ENCODE measurements around the gene CD4.
A peak's percentile ranks its signal among the peaks of the same experiment; 100 is the strongest.

CD4 gene

GRCh38 chr12:6863586-6864321, 74.4 kb downstream of the CD4 start:
- TF ChIP-seq CTCF (IDR thresholded peaks at IDR 0.05) = no peak

GRCh38 chr12:6866163-6866919, 77.0 kb downstream of the CD4 start:
- TF ChIP-seq CTCF (IDR thresholded peaks at IDR 0.05) = no peak

DNA sequence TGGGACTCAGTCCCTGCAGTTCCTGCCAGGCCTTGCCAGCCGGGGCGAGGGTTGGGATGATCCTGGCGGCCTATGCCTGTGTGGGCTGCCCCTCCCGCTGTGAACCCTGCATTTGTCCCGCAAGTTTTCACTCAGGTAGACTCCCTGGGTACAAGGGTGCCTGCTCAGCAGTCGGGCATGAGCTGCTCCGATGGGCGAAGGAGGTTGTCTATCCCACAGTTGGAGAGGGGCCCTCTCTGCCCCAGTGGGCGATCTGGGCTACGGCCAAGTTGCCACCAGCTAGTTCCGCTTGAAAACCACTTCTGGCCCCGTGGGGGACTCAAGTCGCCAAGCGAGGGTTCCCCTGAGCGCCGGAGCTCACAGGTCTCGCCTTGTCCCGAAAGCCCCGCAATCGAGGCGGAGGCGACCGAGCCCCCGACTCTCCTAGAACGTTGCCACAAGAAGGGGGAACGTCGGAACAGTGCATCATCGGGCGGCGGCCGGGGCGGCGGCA, 77.6 kb downstream of the CD4 start:
- no peak for TF ChIP-seq CTCF (IDR thresholded peaks at IDR 0.05)

DNA sequence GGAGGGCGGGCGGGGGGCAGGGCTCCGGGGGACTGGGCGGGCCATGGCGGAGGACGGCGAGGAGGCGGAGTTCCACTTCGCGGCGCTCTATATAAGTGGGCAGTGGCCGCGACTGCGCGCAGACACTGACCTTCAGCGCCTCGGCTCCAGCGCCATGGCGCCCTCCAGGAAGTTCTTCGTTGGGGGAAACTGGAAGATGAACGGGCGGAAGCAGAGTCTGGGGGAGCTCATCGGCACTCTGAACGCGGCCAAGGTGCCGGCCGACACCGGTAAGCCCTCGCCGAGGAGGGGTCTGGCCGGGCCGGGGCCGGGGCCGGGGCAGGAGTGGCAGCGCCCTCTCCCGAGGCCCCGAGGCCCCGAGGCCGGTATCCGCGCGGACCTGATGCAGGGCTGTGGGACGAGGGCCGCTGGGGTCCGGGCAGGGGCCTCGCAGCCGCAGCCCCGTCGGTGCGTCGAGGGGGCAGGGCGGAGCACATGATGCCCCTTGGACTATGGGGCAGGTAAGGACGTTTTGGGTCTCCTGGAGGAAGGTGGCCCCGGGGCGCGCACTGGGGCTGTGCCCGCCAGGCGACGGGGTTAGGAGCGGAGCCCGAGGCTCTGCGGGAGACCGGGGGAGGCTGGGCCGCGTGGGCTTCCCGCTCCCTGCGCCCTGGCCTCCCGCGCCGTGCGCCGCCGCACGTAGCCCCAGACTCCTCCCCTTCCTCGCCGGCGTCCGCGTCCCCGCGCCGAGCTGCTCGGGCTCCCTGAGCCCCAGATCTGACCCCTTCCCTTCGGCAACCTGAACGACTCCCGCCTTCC, 78.3 kb downstream of the CD4 start, which contains the start of gene TPI1:
Gene TPI1, plus strand, starts transcription at position 119 of the 798 bp plus-strand sequence. Its CDS starts 36 bp downstream, at position 155.
- TF ChIP-seq CTCF (IDR thresholded peaks at IDR 0.05) = 0 out of 2 replicates have a peak, but pooled peaks have one; percentile 17

GRCh38 chr12:6868211-6869048, 79.1 kb downstream of the CD4 start:
- no peak for TF ChIP-seq CTCF (IDR thresholded peaks at IDR 0.05)

DNA sequence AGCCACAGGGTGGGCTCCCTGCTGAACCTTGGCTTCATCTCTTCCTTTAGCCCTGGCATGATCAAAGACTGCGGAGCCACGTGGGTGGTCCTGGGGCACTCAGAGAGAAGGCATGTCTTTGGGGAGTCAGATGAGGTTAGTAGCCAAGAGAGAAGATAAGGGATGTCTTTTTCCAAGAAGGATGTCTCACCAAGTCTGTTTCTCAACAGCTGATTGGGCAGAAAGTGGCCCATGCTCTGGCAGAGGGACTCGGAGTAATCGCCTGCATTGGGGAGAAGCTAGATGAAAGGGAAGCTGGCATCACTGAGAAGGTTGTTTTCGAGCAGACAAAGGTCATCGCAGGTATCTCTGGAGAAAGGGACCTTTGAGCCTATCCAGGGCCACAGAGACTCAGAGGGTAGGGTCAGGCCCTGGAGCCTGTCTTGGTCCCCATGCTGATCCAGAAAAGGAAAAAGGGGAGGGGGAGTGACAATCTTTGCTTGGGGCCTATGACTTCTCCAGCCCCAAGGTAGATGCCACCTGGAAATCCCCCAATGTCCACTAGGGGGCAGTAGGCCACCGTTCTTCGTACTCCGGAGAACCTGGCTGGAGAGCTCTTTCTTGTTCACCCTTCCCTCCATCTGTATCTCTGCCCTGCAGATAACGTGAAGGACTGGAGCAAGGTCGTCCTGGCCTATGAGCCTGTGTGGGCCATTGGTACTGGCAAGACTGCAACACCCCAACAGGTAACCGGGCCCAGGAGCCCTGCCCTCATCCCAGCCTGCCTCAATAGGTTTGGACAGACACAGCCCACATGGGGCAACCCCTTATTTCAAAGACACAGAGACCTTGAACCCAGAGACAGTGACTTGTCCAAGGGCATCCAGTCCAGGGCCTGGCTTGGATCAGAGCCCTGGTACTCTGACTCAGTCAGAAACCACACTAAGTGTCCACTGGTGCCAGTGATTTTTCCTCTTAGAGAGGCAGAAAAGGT, 80.0 kb downstream of the CD4 start:
- peak; percentile 91 for TF ChIP-seq CTCF (IDR thresholded peaks at IDR 0.05)
